VCaP (cell line): ENCODE data around the gene PCDH9.

ENCODE experiments used
- H3K27ac ChIP-seq: fragments of 450-650 bp; 2 replicates; pipeline ENCODE4 v1.5.1; 2017
- CTCF ChIP-seq: fragments of 450-650 bp; conservative IDR thresholded peaks from 2 replicates; pipeline ENCODE4 v1.5.1; 2017; ENCODE audit warnings: mild to moderate bottlenecking, moderate library complexity

PCDH9 gene

DNA sequence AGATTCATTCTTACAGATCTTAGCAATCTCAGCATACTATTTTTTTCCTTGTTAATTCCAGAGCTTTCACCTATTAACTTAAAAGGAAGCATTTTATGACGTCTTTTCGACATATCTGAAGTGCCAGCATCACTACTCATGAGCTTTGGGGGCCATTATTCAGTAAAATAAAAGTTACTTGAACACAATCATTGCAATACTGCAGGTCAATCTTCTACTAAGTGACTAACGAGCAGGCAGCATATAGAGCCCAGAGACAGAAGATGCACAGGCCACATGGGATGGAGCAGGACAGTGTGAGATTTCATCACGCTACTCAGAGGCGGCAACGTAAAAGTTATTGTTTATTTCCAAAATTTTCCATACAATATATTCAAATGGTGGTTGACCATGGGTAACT lies 382.6 kb downstream of the PCDH9 start:
- H3K27ac ChIP-seq, result no peak overlapping the region
- TF ChIP-seq CTCF, result no peak

DNA sequence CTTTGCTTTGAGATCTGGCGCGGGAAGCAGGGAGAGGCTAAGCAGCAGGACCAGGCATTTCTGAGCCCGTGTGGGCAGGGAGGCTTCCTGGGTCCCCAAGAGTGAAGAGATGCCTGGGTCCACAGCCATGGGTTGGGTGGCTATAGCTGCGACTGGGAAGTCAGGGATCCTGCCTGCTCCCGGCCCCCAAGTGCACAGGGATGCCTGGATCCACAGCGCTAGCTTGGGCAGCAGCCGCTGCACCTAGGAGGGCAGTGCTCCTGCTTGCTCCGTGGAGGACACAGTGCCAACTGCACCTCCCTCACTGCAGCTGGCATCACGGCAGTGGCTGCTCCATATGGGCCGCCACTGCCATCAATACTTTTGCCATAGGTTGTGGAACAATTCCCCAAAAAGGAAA lies 384.7 kb downstream of the PCDH9 start:
- no peak for TF ChIP-seq CTCF
- H3K27ac ChIP-seq, result no peak overlapping the region

- TF ChIP-seq CTCF, result no peak
- no peak overlapping the region for H3K27ac ChIP-seq
Observed at GRCh38 chr13:66844933-66845332, 385.2 kb downstream of the PCDH9 start.

- TF ChIP-seq CTCF, result no peak
- no peak overlapping the region for H3K27ac ChIP-seq
Observed at GRCh38 chr13:66842766-66843165, 387.4 kb downstream of the PCDH9 start.

GRCh38 chr13:66840621-66841020 lies 389.5 kb downstream of the PCDH9 start:
- TF ChIP-seq CTCF, result no peak
- no peak overlapping the region for H3K27ac ChIP-seq

GRCh38 chr13:66837246-66837645 lies 392.9 kb downstream of the PCDH9 start:
- TF ChIP-seq CTCF, result no peak
- H3K27ac ChIP-seq, result no peak overlapping the region

DNA sequence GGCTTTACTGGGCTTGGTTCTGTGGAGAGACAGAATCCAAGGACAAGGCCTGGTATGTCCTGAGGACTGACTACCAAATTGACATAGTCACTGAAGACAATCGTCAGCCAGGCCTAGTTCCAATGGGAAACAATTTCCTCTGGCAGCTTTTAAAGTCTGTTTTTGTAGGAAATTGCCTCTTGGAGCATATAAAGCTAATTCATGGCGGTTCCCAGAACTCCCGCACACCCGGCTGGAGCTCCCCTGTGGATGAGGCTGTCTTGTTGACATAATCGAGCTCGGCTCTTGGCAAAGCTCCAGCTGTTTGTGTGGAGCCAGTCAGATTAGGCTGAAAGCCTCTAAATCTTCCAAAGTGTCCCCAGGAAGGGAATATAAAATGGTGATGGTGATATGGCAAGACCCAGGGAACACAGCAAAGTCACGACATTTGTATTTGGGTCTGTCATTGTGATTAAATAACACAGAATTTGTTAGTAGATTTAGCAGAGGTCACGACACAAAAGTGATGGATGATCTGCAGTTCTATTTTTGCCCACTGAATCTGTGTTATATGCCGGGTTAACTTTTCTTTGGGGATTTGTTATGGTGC lies 395.0 kb downstream of the PCDH9 start:
- TF ChIP-seq CTCF, result no peak

More for the DNA sequence above, 395.0 kb downstream of the PCDH9 start:
- no peak overlapping the region for H3K27ac ChIP-seq
